ENCODE measurements around the gene SMU1. TPM values are rescaled to one million over a fixed set of nuclear protein-coding genes. Genes with fewer than 3 reads are reported as not detected.

The SMU1 gene
- total RNA-seq, 4 donors from 2014 or later = 7.2 to 14.6 (median 10.4) TPM

GRCh38 chr9:33123407-33124031 is 47.0 kb upstream of the SMU1 start:
- DNase-seq = no peak
- no peak overlapping the region for H3K27ac ChIP-seq
- H3K27me3 ChIP-seq = no peaks in the 10 kb centered on the region
- H3K36me3 ChIP-seq = no peaks in the 10 kb centered on the region
- no peak overlapping the region for H3K4me3 ChIP-seq
- TF ChIP-seq EP300 (IDR thresholded peaks at IDR 0.05; ENCODE audit: low read depth) = no peak
- TF ChIP-seq POLR2AphosphoS5 (IDR thresholded peaks at IDR 0.05) = no peak
- no peak for TF ChIP-seq POLR2A (IDR thresholded peaks at IDR 0.05)
- TF ChIP-seq CTCF (IDR thresholded peaks at IDR 0.05) = no peak
- no peaks in the 10 kb centered on the region for H3K9me3 ChIP-seq
- 100% methylated on average over 8 of the region's 8 CpGs; no CpG with 5 or more reads in 1 of the 2 donors for WGBS, 2 donors (ENCODE audit: low coverage in 1 of 2)
- in situ Hi-C loops (cut with MboI; ENCODE audit: low pct_ligation_motif_present in 1 of 4, low pct_unique_long_range_greater_than_20kb in 1 of 4, low sequenced_read_pairs in 3 of 4) (no loop called here), intact Hi-C loops (cut with DNase I; ENCODE audit: low total_unique reads) (no loop called here)
- peaks cover 0 to 15% (median 1%) of the 10 kb centered on the region in 4 donors for H3K4me1 ChIP-seq

- H3K27me3 ChIP-seq = no peaks in the 10 kb centered on the region
- no peak overlapping the region for H3K4me3 ChIP-seq
- TF ChIP-seq EP300 (IDR thresholded peaks at IDR 0.05; ENCODE audit: low read depth) (no peak), POLR2AphosphoS5 (IDR thresholded peaks at IDR 0.05) (no peak), CTCF (IDR thresholded peaks at IDR 0.05) (no peak), POLR2A (IDR thresholded peaks at IDR 0.05) (no peak)
- in situ Hi-C loops (cut with MboI; ENCODE audit: low pct_ligation_motif_present in 1 of 4, low pct_unique_long_range_greater_than_20kb in 1 of 4, low sequenced_read_pairs in 3 of 4) = no loop called here
- intact Hi-C loops (cut with DNase I; ENCODE audit: low total_unique reads) = no loop called here
- no peak for DNase-seq
- WGBS, 2 donors (ENCODE audit: low coverage in 1 of 2) = 69 to 100% methylated on average over 1 of the region's 1 CpG
- no peak overlapping the region for H3K27ac ChIP-seq
- peaks cover 0 to 4% (median 0%) of the 10 kb centered on the region in 4 donors for H3K4me1 ChIP-seq
- H3K9me3 ChIP-seq = no peaks in the 10 kb centered on the region
- H3K36me3 ChIP-seq = no peaks in the 10 kb centered on the region
These were observed 44.1 kb upstream of the SMU1 start for GRCh38 chr9:33120620-33121019.

GRCh38 chr9:33117796-33118195 is 41.3 kb upstream of the SMU1 start:
- H3K9me3 ChIP-seq = no peaks in the 10 kb centered on the region
- H3K4me3 ChIP-seq = no peak overlapping the region
- intact Hi-C loops (cut with DNase I; ENCODE audit: low total_unique reads) = no loop called here
- in situ Hi-C loops (cut with MboI; ENCODE audit: low pct_ligation_motif_present in 1 of 4, low pct_unique_long_range_greater_than_20kb in 1 of 4, low sequenced_read_pairs in 3 of 4) = no loop called here
- WGBS, 2 donors (ENCODE audit: low coverage in 1 of 2) = 97 to 100% methylated on average over 4 of the region's 4 CpGs
- H3K27me3 ChIP-seq = no peaks in the 10 kb centered on the region
- H3K4me1 ChIP-seq = peaks cover 0 to 4% (median 0%) of the 10 kb centered on the region in 4 donors
- DNase-seq = no peak
- peaks cover 0 to 12% (median 3%) of the 10 kb centered on the region in 4 donors for H3K36me3 ChIP-seq
- TF ChIP-seq EP300 (IDR thresholded peaks at IDR 0.05; ENCODE audit: low read depth) (no peak), CTCF (IDR thresholded peaks at IDR 0.05) (no peak), POLR2A (IDR thresholded peaks at IDR 0.05) (no peak), POLR2AphosphoS5 (IDR thresholded peaks at IDR 0.05) (no peak)
- H3K27ac ChIP-seq = no peak overlapping the region

GRCh38 chr9:33117306-33117705 is 40.8 kb upstream of the SMU1 start:
- H3K36me3 ChIP-seq = peaks cover 0 to 15% (median 3%) of the 10 kb centered on the region in 4 donors
- TF ChIP-seq POLR2A (IDR thresholded peaks at IDR 0.05) = no peak
- TF ChIP-seq EP300 (IDR thresholded peaks at IDR 0.05; ENCODE audit: low read depth) = no peak
- TF ChIP-seq CTCF (IDR thresholded peaks at IDR 0.05) = no peak
- TF ChIP-seq POLR2AphosphoS5 (IDR thresholded peaks at IDR 0.05) = no peak
- peaks cover 0 to 4% (median 0%) of the 10 kb centered on the region in 4 donors for H3K4me1 ChIP-seq

More at GRCh38 chr9:33117306-33117705, 40.8 kb upstream of the SMU1 start:
- no peaks in the 10 kb centered on the region for H3K27me3 ChIP-seq
- H3K27ac ChIP-seq = no peak overlapping the region
- H3K9me3 ChIP-seq = no peaks in the 10 kb centered on the region
- in situ Hi-C loops (cut with MboI; ENCODE audit: low pct_ligation_motif_present in 1 of 4, low pct_unique_long_range_greater_than_20kb in 1 of 4, low sequenced_read_pairs in 3 of 4) = no loop called here
- 58 to 80% methylated on average over 1 of the region's 1 CpG for WGBS, 2 donors (ENCODE audit: low coverage in 1 of 2)
- no peak overlapping the region for H3K4me3 ChIP-seq
- DNase-seq = no peak
- intact Hi-C loops (cut with DNase I; ENCODE audit: low total_unique reads) = no loop called here
